ENCODE results near the gene KLHDC7B. TPM values are rescaled to one million over a fixed set of nuclear protein-coding genes. Genes with fewer than 3 reads are reported as not detected.

The KLHDC7B gene
- total RNA-seq, 1 donor from 2014 or later = not detected

- Histone ChIP-seq H3K36me3 (ENCODE audit: control insufficient read depth in 3 of 3, insufficient read depth in 3 of 3, low read length in 3 of 3) (no peaks in the 10 kb centered on the region), H3K27me3 (ENCODE audit: control insufficient read depth in 3 of 3, insufficient read depth in 3 of 3, low read length in 3 of 3) (peaks cover 35 to 58% (median 49%) of the 10 kb centered on the region in 3 donors), H3K27ac (ENCODE audit: low read depth, low read length) (no peak within 1 kb of the TSS), H3K4me1 (ENCODE audit: control insufficient read depth in 3 of 3, insufficient read depth in 3 of 3, low read length in 3 of 3) (peaks cover 0 to 2% (median 0%) of the 10 kb centered on the region in 3 donors), H3K4me3 (ENCODE audit: low read length in 3 of 3) (no peak within 1 kb of the TSS), H3K9ac (ENCODE audit: low read depth in 1 of 3, low read length in 3 of 3) (no peak within 1 kb of the TSS), H3K9me3 (ENCODE audit: control insufficient read depth in 3 of 3, low read length in 3 of 3) (no peaks in the 10 kb centered on the region)
Measured at GRCh38 chr22:50600538-50600937, 54.8 kb downstream of the KLHDC7B start, which contains the start of gene MAPK8IP2. Gene MAPK8IP2 (plus strand): TSS chr22:50600793. CDS start chr22:50600819, 26 bp downstream.

Other genes with a start within 250 kb of the KLHDC7B start
- 48.5 TPM for gene PLXNB2, start 238.3 kb upstream of the KLHDC7B start, total RNA-seq
- gene DENND6B, start 218.9 kb upstream of the KLHDC7B start, total RNA-seq = 1.0 TPM
- gene PPP6R2, start 202.6 kb upstream of the KLHDC7B start, total RNA-seq = 28.2 TPM
- gene SBF1, start 70.9 kb upstream of the KLHDC7B start, total RNA-seq = 30.8 TPM
- gene ADM2, start 64.4 kb upstream of the KLHDC7B start, total RNA-seq = under 0.01 TPM
- gene MIOX, start 59.0 kb upstream of the KLHDC7B start, total RNA-seq = not detected
- gene LMF2, start 38.2 kb upstream of the KLHDC7B start, total RNA-seq = 12.5 TPM
- gene NCAPH2, start 37.7 kb upstream of the KLHDC7B start, total RNA-seq = 34.4 TPM
- 0.52 TPM for gene SCO2, start 20.3 kb upstream of the KLHDC7B start, total RNA-seq
- gene TYMP, start 15.9 kb upstream of the KLHDC7B start, total RNA-seq = 8.9 TPM
- not detected for gene SYCE3, start 17.0 kb downstream of the KLHDC7B start, total RNA-seq
- gene CPT1B, start 32.5 kb downstream of the KLHDC7B start, total RNA-seq = 27.1 TPM
- gene CHKB, start 37.0 kb downstream of the KLHDC7B start, total RNA-seq = 17.7 TPM
- 0.52 TPM for gene MAPK8IP2, start 54.9 kb downstream of the KLHDC7B start, total RNA-seq
- 5.2 TPM for gene ARSA, start 82.3 kb downstream of the KLHDC7B start, total RNA-seq
- gene SHANK3, start 126.9 kb downstream of the KLHDC7B start, total RNA-seq = 4.2 TPM
- 0.52 TPM for gene ACR, start 192.3 kb downstream of the KLHDC7B start, total RNA-seq
- 3.7 TPM for gene RABL2B, start 237.7 kb downstream of the KLHDC7B start, total RNA-seq

All from skeletal muscle tissue (tissue), 4 donors.